Upper lobe of right lung (tissue), 1 donor: Measurements from ENCODE around the gene RPRD1A. TPM values are rescaled to one million over a fixed set of nuclear protein-coding genes. Genes with fewer than 3 reads are reported as not detected.
"Not testable (repeated sequence)": the region's sequence is repeated elsewhere in the genome, so short reads cannot be mapped to it uniquely, and the experiment has no call there.

Experiments
- ATAC-seq: fragments of 200-7000 bp; cut with Tn5 transposase; one replicate; pipeline ENCODE4 v1.9.1; 2020; ENCODE audit warnings: mild to moderate bottlenecking, moderate library complexity
- DNase-seq: peaks from one replicate; pipeline ENCODE4 v3.0.0-alpha.2; 2020
- H3K27ac ChIP-seq: fragments of 200-600 bp; one replicate; pipeline ENCODE4 v1.8.0; 2022
- H3K27me3 ChIP-seq: fragments of 200-600 bp; one replicate; pipeline ENCODE4 v1.8.0; 2022; ENCODE audit warnings: mild to moderate bottlenecking
- H3K36me3 ChIP-seq: fragments of 200-600 bp; one replicate; pipeline ENCODE4 v1.8.0; 2022
- H3K4me1 ChIP-seq: fragments of 200-600 bp; one replicate; pipeline ENCODE4 v1.8.0; 2022
- H3K4me3 ChIP-seq: fragments of 200-600 bp; one replicate; pipeline ENCODE4 v1.8.0; 2022; ENCODE audit warnings: mild to moderate bottlenecking
- H3K9me3 ChIP-seq: fragments of 200-600 bp; one replicate; pipeline ENCODE4 v1.8.0; 2022
- CTCF ChIP-seq: fragments of 200-600 bp; IDR thresholded peaks from one replicate; pipeline ENCODE4 v1.8.0; 2022; ENCODE audit warnings: antibody characterized with exemption
- intact Hi-C: fragments of 100-400 bp; cut with DNase I; formaldehyde crosslinking; loops from one replicate; pipeline ENCODE4 v1.11.0; 2022
- total RNA-seq: library from RNA; stranded (reverse); fragmentation: NEBNext Ultra II Directional; extraction: Animal tissue kit (Norgen Biotek cat#: 25700); gene quantifications from one replicate; pipeline ENCODE4 v1.2.1, GENCODE V29; 2021
- donor health status: DM: no; HTN: yes; CAD: no; lungs with severe emphysema.

Gene RPRD1A
- total RNA-seq, 1 donor from 2014 or later: 45.4 TPM

DNA sequence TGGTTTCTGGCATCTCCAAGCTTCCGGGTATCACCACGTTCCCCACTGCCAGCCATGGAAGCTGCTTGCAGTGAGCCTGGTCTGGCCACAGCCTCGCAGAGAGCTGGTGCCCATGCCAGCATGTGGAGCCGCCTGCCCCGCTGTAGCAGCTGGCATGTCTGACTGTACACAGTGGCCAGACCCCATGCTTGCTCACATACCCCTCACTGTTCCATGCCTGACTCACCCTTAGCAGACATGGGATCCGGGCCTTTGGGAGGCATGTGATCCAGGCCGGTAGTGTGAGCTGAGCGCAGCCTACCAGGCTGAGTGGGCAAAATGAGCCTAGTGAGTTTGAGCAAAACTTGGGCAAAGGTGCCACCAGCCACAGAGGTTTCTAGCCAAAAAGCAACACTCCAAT, 18.8 kb upstream of the RPRD1A start:
- no peak for TF ChIP-seq CTCF
- ATAC-seq: no peak
- Histone ChIP-seq H3K36me3 (no peaks in the 10 kb centered on the region), H3K9me3 (no peaks in the 10 kb centered on the region), H3K4me1 (no peaks in the 10 kb centered on the region), H3K27ac (no peak overlapping the region), H3K27me3 (peaks cover 4% of the 10 kb centered on the region), H3K4me3 (no peak overlapping the region)
- intact Hi-C loops: no loop called here
- DNase-seq: no peak

DNA sequence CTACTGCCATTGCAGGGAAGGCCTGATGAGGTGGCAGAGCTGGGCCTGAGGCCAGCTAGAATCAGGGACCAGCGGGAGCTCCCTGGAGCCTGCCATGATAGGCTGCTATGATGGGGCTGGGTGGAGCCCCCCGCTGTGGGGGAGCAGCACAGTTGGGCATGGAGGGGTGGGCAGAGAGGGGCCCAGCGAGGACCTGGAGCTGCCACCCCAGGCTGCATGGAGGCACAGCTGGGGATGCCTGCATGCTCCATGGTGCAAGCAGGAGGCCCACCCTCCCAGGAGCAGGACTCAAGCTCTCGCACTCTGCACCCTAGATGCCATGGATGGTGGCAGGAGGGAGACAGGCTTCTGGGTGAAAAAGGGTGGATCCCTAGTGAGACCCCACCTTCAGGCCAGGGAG, 17.8 kb upstream of the RPRD1A start:
- H3K9me3 ChIP-seq: peaks cover 9% of the 10 kb centered on the region
- H3K36me3 ChIP-seq: no peaks in the 10 kb centered on the region
- peaks cover 4% of the 10 kb centered on the region for H3K27me3 ChIP-seq
- no peak for TF ChIP-seq CTCF
- DNase-seq (no peak), ATAC-seq (no peak)
- intact Hi-C loops: no loop called here
- H3K27ac ChIP-seq: no peak overlapping the region
- no peaks in the 10 kb centered on the region for H3K4me1 ChIP-seq
- H3K4me3 ChIP-seq: no peak overlapping the region

GRCh38 chr18:36083729-36084128, 16.4 kb upstream of the RPRD1A start:
- intact Hi-C loops: no loop called here

DNA sequence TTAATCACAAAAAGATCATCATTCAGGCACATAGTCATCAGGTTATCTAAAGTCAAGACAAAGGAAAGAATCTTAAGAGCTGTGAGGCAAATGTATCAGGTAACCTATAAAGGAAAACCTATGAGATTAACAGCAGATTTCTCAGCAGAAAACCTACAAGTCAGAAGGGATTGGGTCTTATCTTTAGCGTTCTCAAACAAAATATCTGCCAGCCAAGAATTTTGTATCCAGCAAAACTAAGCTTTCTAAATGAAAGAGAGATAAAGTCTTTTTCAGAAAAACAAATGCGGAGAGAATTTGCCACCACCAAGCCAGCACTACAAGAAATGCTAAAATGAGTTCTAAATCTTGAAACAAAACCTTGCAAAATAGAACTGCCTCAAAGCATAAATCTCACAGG, 13.8 kb upstream of the RPRD1A start:
- H3K27me3 ChIP-seq, H3K4me3 ChIP-seq, ATAC-seq, intact Hi-C loops, H3K36me3 ChIP-seq, H3K27ac ChIP-seq, H3K9me3 ChIP-seq, DNase-seq, H3K4me1 ChIP-seq: not testable (repeated sequence)

More at GRCh38 chr18:36083729-36084128, 16.4 kb upstream of the RPRD1A start:
- ATAC-seq (no peak), DNase-seq (no peak)
- no peak for TF ChIP-seq CTCF
- Histone ChIP-seq H3K36me3 (no peaks in the 10 kb centered on the region), H3K9me3 (peaks cover 9% of the 10 kb centered on the region), H3K4me1 (no peaks in the 10 kb centered on the region), H3K27me3 (peaks cover 4% of the 10 kb centered on the region), H3K4me3 (no peak overlapping the region), H3K27ac (no peak overlapping the region)

DNA sequence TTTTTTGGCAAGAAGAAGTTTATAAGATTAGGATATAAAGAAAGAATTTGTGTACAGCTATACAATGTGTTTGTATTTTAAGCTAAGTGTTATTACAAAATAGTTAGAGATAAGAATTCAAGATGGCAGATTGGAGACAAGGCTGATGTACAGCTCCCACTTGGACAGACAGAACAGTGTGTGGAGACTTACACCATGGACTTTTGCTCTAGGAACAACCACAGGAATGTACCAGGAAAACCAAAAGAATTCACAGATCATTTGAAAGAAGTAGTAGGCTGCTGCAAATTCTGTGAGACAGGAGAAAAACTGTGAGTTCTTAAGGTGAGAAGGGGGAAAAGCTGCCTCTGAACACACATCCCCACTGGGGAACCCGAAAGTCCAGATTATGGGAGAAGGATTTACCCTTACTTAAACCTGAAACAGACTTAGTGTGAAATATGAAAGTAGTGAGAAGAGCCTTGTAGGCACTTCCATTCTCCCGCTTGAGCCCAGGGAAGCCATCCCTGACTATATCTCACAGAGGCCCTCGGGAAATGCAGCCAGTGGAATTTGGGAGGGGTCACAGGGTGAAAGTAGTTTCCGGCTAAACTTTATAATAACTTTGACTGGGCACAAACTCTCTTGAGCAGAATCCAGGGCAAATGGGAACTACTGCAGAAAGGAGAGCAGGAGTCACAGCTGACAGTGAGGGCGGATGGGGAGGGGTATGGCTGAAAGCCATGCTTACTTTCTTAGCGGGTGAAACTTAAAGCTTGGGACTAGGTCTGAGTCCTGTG, 11.6 kb upstream of the RPRD1A start:
- Histone ChIP-seq H3K4me3 (no peak overlapping the region), H3K4me1 (no peaks in the 10 kb centered on the region), H3K9me3 (peaks cover 9% of the 10 kb centered on the region), H3K27me3 (no peaks in the 10 kb centered on the region), H3K36me3 (no peaks in the 10 kb centered on the region), H3K27ac (no peak overlapping the region)
- no peak for DNase-seq
- no peak for TF ChIP-seq CTCF
- intact Hi-C loops: no loop called here
- no peak for ATAC-seq

DNA sequence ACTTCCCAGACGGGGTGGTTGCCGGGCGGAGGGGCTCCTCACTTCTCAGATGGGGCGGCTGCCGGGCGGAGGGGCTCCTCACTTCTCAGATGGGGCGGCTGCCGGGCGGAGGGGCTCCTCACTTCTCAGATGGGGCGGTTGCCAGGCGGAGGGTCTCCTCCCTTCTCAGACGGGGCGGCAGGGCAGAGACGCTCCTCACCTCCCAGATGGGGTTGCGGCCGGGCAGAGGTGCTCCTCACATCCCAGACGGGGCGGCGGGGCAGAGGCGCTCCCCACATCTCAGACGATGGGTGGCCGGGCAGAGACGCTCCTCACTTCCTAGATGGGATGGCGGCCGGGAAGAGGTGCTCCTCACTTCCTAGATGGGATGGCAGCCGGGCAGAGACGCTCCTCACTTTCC, 10.4 kb upstream of the RPRD1A start:
- intact Hi-C loops, ATAC-seq, H3K36me3 ChIP-seq, H3K4me1 ChIP-seq, H3K27ac ChIP-seq, H3K27me3 ChIP-seq, H3K4me3 ChIP-seq, DNase-seq, H3K9me3 ChIP-seq: not testable (repeated sequence)
